ENCODE measurements around the gene CRACR2B.

CRACR2B gene

GRCh38 chr11:826227-826621 lies 1.5 kb upstream of the CRACR2B start:
- DNase-seq (ENCODE audit: low read depth in 1 of 2, low spot score in 1 of 2), result no peak

GRCh38 chr11:826836-827145 lies 928 bp upstream of the CRACR2B start:
- no peak for DNase-seq (ENCODE audit: low read depth in 1 of 2, low spot score in 1 of 2)

GRCh38 chr11:827146-827896 lies 398 bp upstream of the CRACR2B start:
- DNase-seq (ENCODE audit: low read depth in 1 of 2, low spot score in 1 of 2), result no peak

GRCh38 chr11:828506-829175 lies 922 bp downstream of the CRACR2B start:
- DNase-seq (ENCODE audit: low read depth in 1 of 2, low spot score in 1 of 2), result no peak

GRCh38 chr11:829176-829846 lies 1.6 kb downstream of the CRACR2B start:
- no peak for DNase-seq (ENCODE audit: low read depth in 1 of 2, low spot score in 1 of 2)

GRCh38 chr11:829847-830294 lies 2.2 kb downstream of the CRACR2B start:
- DNase-seq (ENCODE audit: low read depth in 1 of 2, low spot score in 1 of 2), result no peak

- no peak for DNase-seq (ENCODE audit: low read depth in 1 of 2, low spot score in 1 of 2)
These were observed 2.8 kb downstream of the CRACR2B start for GRCh38 chr11:830295-831117.

- DNase-seq (ENCODE audit: low read depth in 1 of 2, low spot score in 1 of 2), result no peak
These were observed 3.6 kb downstream of the CRACR2B start for GRCh38 chr11:831118-831864.

GRCh38 chr11:831961-832528 lies 4.3 kb downstream of the CRACR2B start:
- DNase-seq (ENCODE audit: low read depth in 1 of 2, low spot score in 1 of 2), result no peak

GRCh38 chr11:832529-833113 lies 4.9 kb downstream of the CRACR2B start, which contains the start of gene CD151:
TSS of gene CD151 (plus strand) at chr11:832952. CDS start at chr11:836070, 3,118 bp downstream.
- no peak for DNase-seq (ENCODE audit: low read depth in 1 of 2, low spot score in 1 of 2)

GRCh38 chr11:833114-833791 lies 5.5 kb downstream of the CRACR2B start:
- DNase-seq (ENCODE audit: low read depth in 1 of 2, low spot score in 1 of 2), result no peak

- DNase-seq (ENCODE audit: low read depth in 1 of 2, low spot score in 1 of 2), result no peak
These were observed 6.2 kb downstream of the CRACR2B start for GRCh38 chr11:833849-834311.

GRCh38 chr11:834371-835316 lies 6.9 kb downstream of the CRACR2B start:
- DNase-seq (ENCODE audit: low read depth in 1 of 2, low spot score in 1 of 2), result no peak

- DNase-seq (ENCODE audit: low read depth in 1 of 2, low spot score in 1 of 2), result no peak
These were observed 8.6 kb downstream of the CRACR2B start for GRCh38 chr11:836274-836673.

- no peak for DNase-seq (ENCODE audit: low read depth in 1 of 2, low spot score in 1 of 2)
These were observed 9.0 kb downstream of the CRACR2B start for GRCh38 chr11:836700-837099.

- DNase-seq (ENCODE audit: low read depth in 1 of 2, low spot score in 1 of 2), result no peak
These were observed 9.7 kb downstream of the CRACR2B start for GRCh38 chr11:837189-837989.

GRCh38 chr11:837990-838307 lies 10.2 kb downstream of the CRACR2B start:
- DNase-seq (ENCODE audit: low read depth in 1 of 2, low spot score in 1 of 2), result no peak

All from activated T-helper 1 cell treated with anti-CD3 and anti-CD28 coated beads, Interleukin-2, amount 50 U/mL, for 16 hours (primary cell).